ENCODE results near the gene RHCG. TPM values are rescaled to one million over a fixed set of nuclear protein-coding genes. Genes with fewer than 3 reads are reported as not detected.

The RHCG gene
- total and polyA plus RNA-seq, 4 donors, result 0.08 to 0.19 (median 0.15) TPM

- TF ChIP-seq, protein P1, sequence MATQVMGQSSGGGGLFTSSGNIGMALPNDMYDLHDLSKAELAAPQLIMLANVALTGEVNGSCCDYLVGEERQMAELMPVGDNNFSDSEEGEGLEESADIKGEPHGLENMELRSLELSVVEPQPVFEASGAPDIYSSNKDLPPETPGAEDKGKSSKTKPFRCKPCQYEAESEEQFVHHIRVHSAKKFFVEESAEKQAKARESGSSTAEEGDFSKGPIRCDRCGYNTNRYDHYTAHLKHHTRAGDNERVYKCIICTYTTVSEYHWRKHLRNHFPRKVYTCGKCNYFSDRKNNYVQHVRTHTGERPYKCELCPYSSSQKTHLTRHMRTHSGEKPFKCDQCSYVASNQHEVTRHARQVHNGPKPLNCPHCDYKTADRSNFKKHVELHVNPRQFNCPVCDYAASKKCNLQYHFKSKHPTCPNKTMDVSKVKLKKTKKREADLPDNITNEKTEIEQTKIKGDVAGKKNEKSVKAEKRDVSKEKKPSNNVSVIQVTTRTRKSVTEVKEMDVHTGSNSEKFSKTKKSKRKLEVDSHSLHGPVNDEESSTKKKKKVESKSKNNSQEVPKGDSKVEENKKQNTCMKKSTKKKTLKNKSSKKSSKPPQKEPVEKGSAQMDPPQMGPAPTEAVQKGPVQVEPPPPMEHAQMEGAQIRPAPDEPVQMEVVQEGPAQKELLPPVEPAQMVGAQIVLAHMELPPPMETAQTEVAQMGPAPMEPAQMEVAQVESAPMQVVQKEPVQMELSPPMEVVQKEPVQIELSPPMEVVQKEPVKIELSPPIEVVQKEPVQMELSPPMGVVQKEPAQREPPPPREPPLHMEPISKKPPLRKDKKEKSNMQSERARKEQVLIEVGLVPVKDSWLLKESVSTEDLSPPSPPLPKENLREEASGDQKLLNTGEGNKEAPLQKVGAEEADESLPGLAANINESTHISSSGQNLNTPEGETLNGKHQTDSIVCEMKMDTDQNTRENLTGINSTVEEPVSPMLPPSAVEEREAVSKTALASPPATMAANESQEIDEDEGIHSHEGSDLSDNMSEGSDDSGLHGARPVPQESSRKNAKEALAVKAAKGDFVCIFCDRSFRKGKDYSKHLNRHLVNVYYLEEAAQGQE (IDR thresholded peaks at IDR 0.05), result no peak
- TF ChIP-seq JUND (IDR thresholded peaks at IDR 0.05) (no peak), FOXA2 (IDR thresholded peaks at IDR 0.05) (no peak), HNF4A (conservative IDR thresholded peaks at IDR 0.05) (no peak), MAX (IDR thresholded peaks at IDR 0.05) (no peak), GABPA (IDR thresholded peaks at IDR 0.05 in 1 of 2, conservative IDR thresholded peaks at IDR 0.05 in 1 of 2) (no peak), TAF1 (conservative IDR thresholded peaks at IDR 0.05) (no peak)
- TF ChIP-seq, protein P2, sequence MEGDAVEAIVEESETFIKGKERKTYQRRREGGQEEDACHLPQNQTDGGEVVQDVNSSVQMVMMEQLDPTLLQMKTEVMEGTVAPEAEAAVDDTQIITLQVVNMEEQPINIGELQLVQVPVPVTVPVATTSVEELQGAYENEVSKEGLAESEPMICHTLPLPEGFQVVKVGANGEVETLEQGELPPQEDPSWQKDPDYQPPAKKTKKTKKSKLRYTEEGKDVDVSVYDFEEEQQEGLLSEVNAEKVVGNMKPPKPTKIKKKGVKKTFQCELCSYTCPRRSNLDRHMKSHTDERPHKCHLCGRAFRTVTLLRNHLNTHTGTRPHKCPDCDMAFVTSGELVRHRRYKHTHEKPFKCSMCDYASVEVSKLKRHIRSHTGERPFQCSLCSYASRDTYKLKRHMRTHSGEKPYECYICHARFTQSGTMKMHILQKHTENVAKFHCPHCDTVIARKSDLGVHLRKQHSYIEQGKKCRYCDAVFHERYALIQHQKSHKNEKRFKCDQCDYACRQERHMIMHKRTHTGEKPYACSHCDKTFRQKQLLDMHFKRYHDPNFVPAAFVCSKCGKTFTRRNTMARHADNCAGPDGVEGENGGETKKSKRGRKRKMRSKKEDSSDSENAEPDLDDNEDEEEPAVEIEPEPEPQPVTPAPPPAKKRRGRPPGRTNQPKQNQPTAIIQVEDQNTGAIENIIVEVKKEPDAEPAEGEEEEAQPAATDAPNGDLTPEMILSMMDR (IDR thresholded peaks at IDR 0.05; ENCODE audit: low read depth, low read length, missing input control), result no peak
These were observed 37.6 kb upstream of the RHCG start (continued) for GRCh38 chr15:89533861-89534544.

DNA sequence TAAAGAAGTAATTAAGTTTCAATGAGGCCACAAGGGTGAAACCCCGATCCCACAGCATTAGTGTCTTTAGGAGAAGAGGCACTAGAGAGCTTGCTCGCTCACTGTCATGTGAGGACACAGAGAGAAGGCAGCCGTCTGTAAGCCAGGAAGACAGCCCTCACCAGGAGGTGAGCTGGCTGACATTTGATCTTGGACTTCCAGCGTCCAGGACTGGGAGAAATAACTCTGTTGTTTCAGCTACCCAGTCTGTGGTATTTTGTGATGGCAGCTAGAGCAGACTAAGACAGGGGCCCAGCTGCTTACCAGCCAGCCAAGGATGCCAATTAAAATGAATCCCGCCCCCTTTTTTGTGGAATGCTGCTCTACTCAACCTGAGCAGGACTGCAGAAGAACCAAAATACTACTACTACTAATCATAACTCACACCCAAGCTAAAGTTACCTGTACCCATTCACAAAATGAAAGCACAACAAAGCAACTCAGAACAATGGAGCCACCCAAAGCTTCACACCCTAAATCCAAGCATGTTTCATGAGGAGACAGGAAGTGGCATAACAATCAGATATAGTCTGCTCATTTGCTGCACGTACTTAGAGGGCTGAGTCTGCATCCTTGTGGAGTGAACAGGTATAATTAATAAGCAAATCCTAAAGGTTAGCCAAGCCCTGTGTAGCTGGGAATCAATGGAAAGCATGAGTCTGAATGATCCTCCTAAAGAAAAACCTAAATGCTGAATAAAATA, 35.6 kb upstream of the RHCG start:
- H3K4me3 ChIP-seq (ENCODE audit: low read depth in 1 of 3, low read length in 3 of 3), result no peak overlapping the region
- TF ChIP-seq RAD21 (IDR thresholded peaks at IDR 0.05) (no peak), SP1 (IDR thresholded peaks at IDR 0.05) (no peak), HNF4G (IDR thresholded peaks at IDR 0.05) (no peak), RXRA (IDR thresholded peaks at IDR 0.05) (no peak), NR2F2 (IDR thresholded peaks at IDR 0.05) (no peak), GABPA (IDR thresholded peaks at IDR 0.05 in 1 of 2, conservative IDR thresholded peaks at IDR 0.05 in 1 of 2) (no peak), FOXA2 (IDR thresholded peaks at IDR 0.05) (no peak), YY1 (IDR thresholded peaks at IDR 0.05) (no peak), HNF4A (conservative IDR thresholded peaks at IDR 0.05) (no peak), JUND (IDR thresholded peaks at IDR 0.05) (no peak), EGR1 (IDR thresholded peaks at IDR 0.05; ENCODE audit: low read depth in 2 of 2) (no peak), TAF1 (conservative IDR thresholded peaks at IDR 0.05) (no peak), ZBTB33 (IDR thresholded peaks at IDR 0.05) (no peak), FOXA1 (IDR thresholded peaks at IDR 0.05) (no peak), MAX (IDR thresholded peaks at IDR 0.05) (no peak)
- TF ChIP-seq, protein P3, sequence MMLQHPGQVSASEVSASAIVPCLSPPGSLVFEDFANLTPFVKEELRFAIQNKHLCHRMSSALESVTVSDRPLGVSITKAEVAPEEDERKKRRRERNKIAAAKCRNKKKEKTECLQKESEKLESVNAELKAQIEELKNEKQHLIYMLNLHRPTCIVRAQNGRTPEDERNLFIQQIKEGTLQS (IDR thresholded peaks at IDR 0.05), result no peak
- TF ChIP-seq, protein P2 (IDR thresholded peaks at IDR 0.05; ENCODE audit: low read depth, low read length, missing input control), result no peak
- TF ChIP-seq, protein P1 (IDR thresholded peaks at IDR 0.05), result no peak
- no peaks in the 10 kb centered on the region for H3K27me3 ChIP-seq (ENCODE audit: control insufficient read depth in 4 of 4, insufficient read depth in 4 of 4, low read length in 3 of 4)
- H3K9ac ChIP-seq (ENCODE audit: low read depth in 1 of 2, low read length in 2 of 2), result no peak overlapping the region
- no peak for DNase-seq (ENCODE audit: low spot score)
- H3K27ac ChIP-seq (ENCODE audit: low read depth in 1 of 2, low read length in 2 of 2), result no peak overlapping the region
- H3K9me3 ChIP-seq (ENCODE audit: control insufficient read depth in 4 of 4, low read length in 3 of 4), result no peaks in the 10 kb centered on the region
- 86% methylated on average over 6 of the region's 6 CpGs for WGBS
- peaks cover 1 to 8% (median 4%) of the 10 kb centered on the region in 4 donors for H3K4me1 ChIP-seq (ENCODE audit: control insufficient read depth in 4 of 4, insufficient read depth in 4 of 4, low read length in 3 of 4)
- H3K36me3 ChIP-seq (ENCODE audit: control insufficient read depth in 4 of 4, insufficient read depth in 3 of 4, low read depth in 1 of 4, low read length in 3 of 4), result no peaks in the 10 kb centered on the region
